Panc1 (cell line): ENCODE data around the gene YWHAH.

ENCODE experiments used
- CTCF ChIP-seq: fragments of 450-650 bp; IDR thresholded peaks from 2 replicates; pipeline ENCODE4 v1.5.1; 2017; ENCODE audit warnings: mild to moderate bottlenecking
- REST ChIP-seq, 2 experiments: IDR thresholded peaks; 2 replicates each; pipeline ENCODE4 v1.6.1; 2011 to 2012; ENCODE audit warnings: low read depth in 2 of 2, control low read depth in 1 of 2, low read length in 1 of 2, mild to moderate bottlenecking in 1 of 2, moderate library complexity in 1 of 2; ENCODE audit not compliant: insufficient read depth in 1 of 2

- no peak for TF ChIP-seq CTCF
- TF ChIP-seq REST (IDR thresholded peaks at IDR 0.05; ENCODE audit: insufficient read depth in 1 of 2, low read depth in 2 of 2, low read length in 1 of 2), result no peak
Measured at GRCh38 chr22:31895411-31896123, 48.8 kb upstream of the YWHAH start.
